Endothelial cell of hepatic sinusoid (primary cell): ENCODE results near the gene LGR6.
"Not testable (repeated sequence)": the region's sequence is repeated elsewhere in the genome, so short reads cannot be mapped to it uniquely, and the experiment has no call there.

Experiments used
- in situ Hi-C: cut with HindIII; loops from 2 replicates; pipeline ENCODE4 v1.10.0; 2017; ENCODE audit warnings: low sequenced_read_pairs

Gene LGR6

GRCh38 chr1:202193614-202194327, at the start of gene LGR6:
Gene LGR6 (plus strand): TSS chr1:202193799. CDS start chr1:202193990, 191 bp downstream.
- in situ Hi-C loops, result no loop called here

- in situ Hi-C loops, result no loop called here
Measured at GRCh38 chr1:202144402-202145067, 49.1 kb upstream of the LGR6 start, which contains the start of gene ARL8A. Gene ARL8A (minus strand): TSS chr1:202144737. CDS start chr1:202144572, 165 bp downstream.

GRCh38 chr1:202145068-202145743, 48.4 kb upstream of the LGR6 start:
- in situ Hi-C loops, result no loop called here

- in situ Hi-C loops, result not testable (repeated sequence)
Measured at GRCh38 chr1:202145744-202146140, 47.9 kb upstream of the LGR6 start.

GRCh38 chr1:202146279-202146678, 47.3 kb upstream of the LGR6 start:
- in situ Hi-C loops, result no loop called here

GRCh38 chr1:202146993-202147392, 46.6 kb upstream of the LGR6 start:
- in situ Hi-C loops, result no loop called here

GRCh38 chr1:202148391-202148790, 45.2 kb upstream of the LGR6 start:
- in situ Hi-C loops, result no loop called here

- in situ Hi-C loops, result no loop called here
Measured at GRCh38 chr1:202149566-202149965, 44.0 kb upstream of the LGR6 start.

GRCh38 chr1:202150187-202150586, 43.4 kb upstream of the LGR6 start:
- in situ Hi-C loops, result no loop called here

- in situ Hi-C loops, result no loop called here
Measured at GRCh38 chr1:202150602-202151001, 43.0 kb upstream of the LGR6 start.

GRCh38 chr1:202151045-202151444, 42.6 kb upstream of the LGR6 start:
- in situ Hi-C loops, result no loop called here

GRCh38 chr1:202152399-202152798, 41.2 kb upstream of the LGR6 start:
- in situ Hi-C loops, result no loop called here

GRCh38 chr1:202153284-202153683, 40.3 kb upstream of the LGR6 start:
- in situ Hi-C loops, result no loop called here

- in situ Hi-C loops, result no loop called here
Measured at GRCh38 chr1:202154148-202154765, 39.3 kb upstream of the LGR6 start.

- in situ Hi-C loops, result no loop called here
Measured at GRCh38 chr1:202154766-202155477, 38.7 kb upstream of the LGR6 start.

- in situ Hi-C loops, result no loop called here
Measured at GRCh38 chr1:202155478-202156021, 38.0 kb upstream of the LGR6 start.

- in situ Hi-C loops, result no loop called here
Measured at GRCh38 chr1:202156590-202156989, 37.0 kb upstream of the LGR6 start.

GRCh38 chr1:202157945-202158344, 35.7 kb upstream of the LGR6 start:
- in situ Hi-C loops, result no loop called here

GRCh38 chr1:202158810-202159533, 34.6 kb upstream of the LGR6 start:
- in situ Hi-C loops, result no loop called here
